SU-DHL-6 (cell line): ENCODE data around the gene SPOCD1.

ENCODE experiments used
- CTCF ChIP-seq: fragments of 200-600 bp; sonication (generic); IDR thresholded peaks from one replicate; pipeline ENCODE4 v1.5.1; 2017; ENCODE audit warnings: antibody characterized with exemption, mild to moderate bottlenecking, low read length, moderate library complexity; ENCODE audit not compliant: insufficient read depth, poor library complexity, severe bottlenecking
- EZH2phosphoT487 ChIP-seq: fragments of 200-600 bp; sonication (generic), shearing (Covaris generic); conservative IDR thresholded peaks from 2 replicates; pipeline ENCODE4 v1.6.1; 2018; ENCODE audit warnings: mild to moderate bottlenecking, antibody characterized with exemption, low read length, moderate library complexity, mixed read lengths

- TF ChIP-seq CTCF: no peak
- TF ChIP-seq EZH2phosphoT487: no peak
These were observed 19.6 kb upstream of the SPOCD1 start for GRCh38 chr1:31835415-31835814.
